Neural crest cell (in vitro differentiated cells): Measurements from ENCODE around the gene SSX2IP. TPM values are rescaled to one million over a fixed set of nuclear protein-coding genes. Genes with fewer than 3 reads are reported as not detected.

Experiments
- DNase-seq: peaks from one replicate; pipeline ENCODE4 v3.0.0; 2021; ENCODE audit warnings: low read depth, mixed read lengths, low spot score
- H3K27ac Mint-ChIP-seq: one replicate; pipeline ENCODE4 v1.8.0; 2021; ENCODE audit warnings: mild to moderate bottlenecking, mixed read lengths; ENCODE audit not compliant: unreplicated experiment
- H3K27me3 Mint-ChIP-seq: 2 replicates; pipeline ENCODE4 v1.8.0; 2021; ENCODE audit warnings: low read depth, mild to moderate bottlenecking, mixed read lengths
- H3K36me3 Mint-ChIP-seq: 2 replicates; pipeline ENCODE4 v1.8.0; 2021; ENCODE audit warnings: low read depth, mild to moderate bottlenecking, mixed read lengths
- H3K4me1 Mint-ChIP-seq: 2 replicates; pipeline ENCODE4 v1.8.0; 2021; ENCODE audit warnings: mixed read lengths
- H3K4me3 Mint-ChIP-seq: one replicate; pipeline ENCODE4 v1.8.0; 2021; ENCODE audit warnings: mild to moderate bottlenecking, mixed read lengths
- H3K9me3 Mint-ChIP-seq: 2 replicates; pipeline ENCODE4 v1.8.0; 2021; ENCODE audit warnings: mixed read lengths
- CTCF ChIP-seq: fragments of 200-600 bp; sonication (generic); conservative IDR thresholded peaks from 2 replicates; pipeline ENCODE4 v1.5.0; 2021; ENCODE audit warnings: antibody characterized with exemption, mild to moderate bottlenecking
- total RNA-seq: library from RNA; stranded (reverse); gene quantifications from 2 replicates; pipeline ENCODE4 v1.2.1, GENCODE V29; 2021

The SSX2IP gene
- total RNA-seq, 1 donor from 2014 or later = 24.4 TPM

- Mint-ChIP-seq H3K4me1 (no peaks in the 10 kb centered on the region), H3K27me3 (peaks cover 19% of the 10 kb centered on the region), H3K9me3 (no peaks in the 10 kb centered on the region), H3K27ac (no peak overlapping the region), H3K36me3 (no peaks in the 10 kb centered on the region), H3K4me3 (no peak overlapping the region)
- no peak for DNase-seq
- TF ChIP-seq CTCF = no peak
These were observed 15.3 kb upstream of the SSX2IP start for GRCh38 chr1:84705513-84705912.

- no peaks in the 10 kb centered on the region for H3K4me1 Mint-ChIP-seq
- DNase-seq = no peak
- no peaks in the 10 kb centered on the region for H3K9me3 Mint-ChIP-seq
- H3K4me3 Mint-ChIP-seq = no peak overlapping the region
- TF ChIP-seq CTCF = no peak
- no peak overlapping the region for H3K27ac Mint-ChIP-seq
- H3K27me3 Mint-ChIP-seq = peaks cover 22% of the 10 kb centered on the region
- no peaks in the 10 kb centered on the region for H3K36me3 Mint-ChIP-seq
These were observed 14.7 kb upstream of the SSX2IP start for GRCh38 chr1:84704872-84705417.

GRCh38 chr1:84703431-84703830, 13.2 kb upstream of the SSX2IP start:
- TF ChIP-seq CTCF = no peak
- H3K9me3 Mint-ChIP-seq = no peaks in the 10 kb centered on the region
- DNase-seq = no peak
- H3K36me3 Mint-ChIP-seq = no peaks in the 10 kb centered on the region
- no peaks in the 10 kb centered on the region for H3K4me1 Mint-ChIP-seq
- H3K27ac Mint-ChIP-seq = no peak overlapping the region
- H3K4me3 Mint-ChIP-seq = no peak overlapping the region
- peaks cover 22% of the 10 kb centered on the region for H3K27me3 Mint-ChIP-seq

- no peak for TF ChIP-seq CTCF
- DNase-seq = no peak
- Mint-ChIP-seq H3K4me1 (no peaks in the 10 kb centered on the region), H3K27ac (no peak overlapping the region), H3K27me3 (peaks cover 22% of the 10 kb centered on the region), H3K9me3 (no peaks in the 10 kb centered on the region), H3K36me3 (no peaks in the 10 kb centered on the region), H3K4me3 (no peak overlapping the region)
These were observed 11.9 kb upstream of the SSX2IP start for GRCh38 chr1:84702143-84702542.

- DNase-seq = no peak
- Mint-ChIP-seq H3K27ac (no peak overlapping the region), H3K27me3 (peaks cover 22% of the 10 kb centered on the region), H3K36me3 (no peaks in the 10 kb centered on the region), H3K9me3 (no peaks in the 10 kb centered on the region), H3K4me3 (no peak overlapping the region), H3K4me1 (no peaks in the 10 kb centered on the region)
- TF ChIP-seq CTCF = no peak
These were observed 11.1 kb upstream of the SSX2IP start for GRCh38 chr1:84701376-84701775.
